Astrocyte (in vitro differentiated cells and primary cell): ENCODE measurements around the gene CYP39A1. TPM values are rescaled to one million over a fixed set of nuclear protein-coding genes. Genes with fewer than 3 reads are reported as not detected.

Experiments used
- DNase-seq: peaks from one replicate; pipeline ENCODE4 v3.0.0-alpha.2; 2010; ENCODE audit warnings: low read depth
- FAIRE-seq: peaks from 2 replicates; lab custom pipeline; 2011; peaks lifted over from hg19 to GRCh38; lab: Jason Lieb, UNC
- H2AFZ ChIP-seq: 2 replicates; pipeline ENCODE4 v1.6.0; 2012; ENCODE audit warnings: low read depth, low read length, inconsistent platforms
- H3K27ac ChIP-seq: 2 replicates; pipeline ENCODE4 v1.5.1; 2011; ENCODE audit warnings: low read depth, low read length, inconsistent platforms
- H3K27me3 ChIP-seq: 2 replicates; pipeline ENCODE4 v1.6.0; 2011; ENCODE audit warnings: low read length, inconsistent platforms; ENCODE audit not compliant: insufficient read depth
- H3K36me3 ChIP-seq: 2 replicates; pipeline ENCODE4 v1.5.1; 2011; ENCODE audit warnings: low read length, inconsistent platforms; ENCODE audit not compliant: insufficient read depth
- H3K4me1 ChIP-seq: 2 replicates; pipeline ENCODE4 v1.5.1; 2011; ENCODE audit warnings: low read length, inconsistent platforms; ENCODE audit not compliant: insufficient read depth
- H3K4me2 ChIP-seq: 2 replicates; pipeline ENCODE4 v1.6.0; 2012; ENCODE audit warnings: low read length, inconsistent platforms
- H3K4me3 ChIP-seq: 2 replicates; pipeline ENCODE4 v1.5.1; 2011; ENCODE audit warnings: low read depth, mild to moderate bottlenecking, low read length, inconsistent platforms; ENCODE audit not compliant: insufficient read depth
- H3K79me2 ChIP-seq: 2 replicates; pipeline ENCODE4 v1.6.0; 2012; ENCODE audit warnings: mild to moderate bottlenecking, low read length, inconsistent platforms; ENCODE audit not compliant: insufficient read depth
- H3K9ac ChIP-seq: 2 replicates; pipeline ENCODE4 v1.6.0; 2012; ENCODE audit warnings: mild to moderate bottlenecking, low read length, inconsistent platforms
- H3K9me3 ChIP-seq: 2 replicates; pipeline ENCODE4 v1.5.1; 2012; ENCODE audit warnings: low read depth, mild to moderate bottlenecking, low read length, inconsistent platforms; ENCODE audit not compliant: insufficient read depth
- H4K20me1 ChIP-seq: 2 replicates; pipeline ENCODE4 v1.6.0; 2012; ENCODE audit warnings: low read length, inconsistent platforms; ENCODE audit not compliant: insufficient read depth
- H3K27ac Mint-ChIP-seq: one replicate; pipeline ENCODE4 v1.8.0; 2021; ENCODE audit warnings: mild to moderate bottlenecking, mixed read lengths; ENCODE audit not compliant: unreplicated experiment
- H3K27me3 Mint-ChIP-seq: one replicate; pipeline ENCODE4 v1.8.0; 2021; ENCODE audit warnings: low read depth, mixed read lengths; ENCODE audit not compliant: unreplicated experiment
- H3K36me3 Mint-ChIP-seq: one replicate; pipeline ENCODE4 v1.8.0; 2021; ENCODE audit warnings: low read depth, mixed read lengths; ENCODE audit not compliant: unreplicated experiment
- H3K4me1 Mint-ChIP-seq: one replicate; pipeline ENCODE4 v1.8.0; 2021; ENCODE audit warnings: low read depth, mixed read lengths; ENCODE audit not compliant: unreplicated experiment
- H3K4me3 Mint-ChIP-seq: one replicate; pipeline ENCODE4 v1.8.0; 2021; ENCODE audit warnings: mild to moderate bottlenecking, moderate library complexity, mixed read lengths; ENCODE audit not compliant: unreplicated experiment
- H3K9me3 Mint-ChIP-seq: one replicate; pipeline ENCODE4 v1.8.0; 2021; ENCODE audit warnings: mild to moderate bottlenecking, mixed read lengths; ENCODE audit not compliant: unreplicated experiment
- EZH2 ChIP-seq: IDR thresholded peaks from 2 replicates; pipeline ENCODE4 v1.6.1; 2012; ENCODE audit warnings: mild to moderate bottlenecking, low read length, inconsistent platforms; ENCODE audit not compliant: insufficient read depth
- total RNA-seq: library from RNA; stranded (reverse); gene quantifications from 2 replicates; pipeline ENCODE4 v1.2.1, GENCODE V29; 2021
- TF ChIP-seq, protein P1 (sequence below): IDR thresholded peaks from 2 replicates; pipeline ENCODE4 v1.5.1; 2011; ENCODE audit warnings: low read depth, mild to moderate bottlenecking, inconsistent platforms, low read length, moderate library complexity; ENCODE audit not compliant: insufficient read depth

Gene CYP39A1
- total RNA-seq, 1 donor from 2014 or later, result 0.84 TPM

DNA sequence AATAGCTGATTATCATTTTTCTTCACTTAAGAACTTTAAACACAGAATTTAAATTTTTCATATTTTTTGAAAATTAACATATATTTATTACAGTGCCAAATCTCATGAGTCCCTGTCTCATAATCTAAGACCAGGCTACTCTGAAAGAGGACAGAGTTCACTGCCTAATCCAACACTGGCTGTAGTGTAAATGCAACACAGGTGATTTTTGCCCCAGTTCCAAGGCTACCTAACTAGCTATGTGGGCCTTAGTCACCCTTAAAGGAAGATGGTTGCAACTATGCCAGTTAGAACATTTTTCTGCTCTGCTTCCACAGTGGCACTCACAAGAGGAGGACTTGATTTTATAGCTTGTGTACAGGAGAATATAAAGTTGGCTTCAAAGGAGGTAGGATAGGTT lies 5.0 kb upstream of the CYP39A1 start:
- Mint-ChIP-seq H3K36me3 (no peaks in the 10 kb centered on the region), H3K4me1 (no peaks in the 10 kb centered on the region), H3K9me3 (no peaks in the 10 kb centered on the region), H3K27ac (no peak overlapping the region), H3K27me3 (peaks cover 5% of the 10 kb centered on the region), H3K4me3 (no peak overlapping the region)
- H3K4me1 ChIP-seq, result peaks cover 3% of the 10 kb centered on the region
- no peaks in the 10 kb centered on the region for H3K79me2 ChIP-seq
- no peaks in the 10 kb centered on the region for H3K27me3 ChIP-seq
- no peaks in the 10 kb centered on the region for H4K20me1 ChIP-seq
- DNase-seq (no peak), FAIRE-seq (no peak)
- no peak overlapping the region for H3K4me3 ChIP-seq
- H3K9me3 ChIP-seq, result no peaks in the 10 kb centered on the region
- no peak overlapping the region for H3K27ac ChIP-seq
- no peaks in the 10 kb centered on the region for H3K36me3 ChIP-seq
- H2AFZ ChIP-seq, result no peak overlapping the region
- no peak overlapping the region for H3K4me2 ChIP-seq
- H3K9ac ChIP-seq, result no peak overlapping the region
- TF ChIP-seq EZH2, result no peak
- TF ChIP-seq, protein P1, sequence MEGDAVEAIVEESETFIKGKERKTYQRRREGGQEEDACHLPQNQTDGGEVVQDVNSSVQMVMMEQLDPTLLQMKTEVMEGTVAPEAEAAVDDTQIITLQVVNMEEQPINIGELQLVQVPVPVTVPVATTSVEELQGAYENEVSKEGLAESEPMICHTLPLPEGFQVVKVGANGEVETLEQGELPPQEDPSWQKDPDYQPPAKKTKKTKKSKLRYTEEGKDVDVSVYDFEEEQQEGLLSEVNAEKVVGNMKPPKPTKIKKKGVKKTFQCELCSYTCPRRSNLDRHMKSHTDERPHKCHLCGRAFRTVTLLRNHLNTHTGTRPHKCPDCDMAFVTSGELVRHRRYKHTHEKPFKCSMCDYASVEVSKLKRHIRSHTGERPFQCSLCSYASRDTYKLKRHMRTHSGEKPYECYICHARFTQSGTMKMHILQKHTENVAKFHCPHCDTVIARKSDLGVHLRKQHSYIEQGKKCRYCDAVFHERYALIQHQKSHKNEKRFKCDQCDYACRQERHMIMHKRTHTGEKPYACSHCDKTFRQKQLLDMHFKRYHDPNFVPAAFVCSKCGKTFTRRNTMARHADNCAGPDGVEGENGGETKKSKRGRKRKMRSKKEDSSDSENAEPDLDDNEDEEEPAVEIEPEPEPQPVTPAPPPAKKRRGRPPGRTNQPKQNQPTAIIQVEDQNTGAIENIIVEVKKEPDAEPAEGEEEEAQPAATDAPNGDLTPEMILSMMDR, result no peak

DNA sequence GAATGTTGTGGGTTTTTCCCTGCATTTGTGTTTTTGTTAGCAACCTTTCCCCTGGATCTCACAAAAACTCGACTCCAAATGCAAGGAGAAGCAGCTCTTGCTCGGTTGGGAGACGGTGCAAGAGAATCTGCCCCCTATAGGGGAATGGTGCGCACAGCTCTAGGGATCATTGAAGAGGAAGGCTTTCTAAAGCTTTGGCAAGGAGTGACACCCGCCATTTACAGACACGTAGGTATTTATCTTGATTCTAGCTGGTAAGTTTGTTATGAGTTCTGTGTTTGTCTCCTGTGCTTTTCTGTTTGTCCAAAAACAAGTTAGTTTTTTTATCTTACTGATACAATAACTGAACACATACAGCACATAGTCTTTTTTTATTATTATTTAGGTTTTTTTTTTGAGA lies 3.2 kb upstream of the CYP39A1 start:
- H3K4me3 Mint-ChIP-seq, result no peak overlapping the region

More for the DNA sequence above, 3.2 kb upstream of the CYP39A1 start:
- Mint-ChIP-seq H3K27ac (no peak overlapping the region), H3K9me3 (no peaks in the 10 kb centered on the region), H3K27me3 (peaks cover 5% of the 10 kb centered on the region), H3K4me1 (no peaks in the 10 kb centered on the region), H3K36me3 (no peaks in the 10 kb centered on the region)
- Histone ChIP-seq H3K79me2 (no peaks in the 10 kb centered on the region), H4K20me1 (no peaks in the 10 kb centered on the region), H3K4me1 (peaks cover 8% of the 10 kb centered on the region), H3K4me2 (no peak overlapping the region), H3K9me3 (no peaks in the 10 kb centered on the region), H2AFZ (no peak overlapping the region), H3K9ac (no peak overlapping the region), H3K27ac (no peak overlapping the region), H3K4me3 (no peak overlapping the region), H3K36me3 (no peaks in the 10 kb centered on the region), H3K27me3 (no peaks in the 10 kb centered on the region)
- DNase-seq, result no peak
- FAIRE-seq, result no peak
- TF ChIP-seq EZH2, result no peak
- TF ChIP-seq, protein P1, result peak; percentile 31
